ENCODE measurements around the gene BORCS6.
A peak's percentile ranks its signal among the peaks of the same experiment; 100 is the strongest.

The BORCS6 gene

DNA sequence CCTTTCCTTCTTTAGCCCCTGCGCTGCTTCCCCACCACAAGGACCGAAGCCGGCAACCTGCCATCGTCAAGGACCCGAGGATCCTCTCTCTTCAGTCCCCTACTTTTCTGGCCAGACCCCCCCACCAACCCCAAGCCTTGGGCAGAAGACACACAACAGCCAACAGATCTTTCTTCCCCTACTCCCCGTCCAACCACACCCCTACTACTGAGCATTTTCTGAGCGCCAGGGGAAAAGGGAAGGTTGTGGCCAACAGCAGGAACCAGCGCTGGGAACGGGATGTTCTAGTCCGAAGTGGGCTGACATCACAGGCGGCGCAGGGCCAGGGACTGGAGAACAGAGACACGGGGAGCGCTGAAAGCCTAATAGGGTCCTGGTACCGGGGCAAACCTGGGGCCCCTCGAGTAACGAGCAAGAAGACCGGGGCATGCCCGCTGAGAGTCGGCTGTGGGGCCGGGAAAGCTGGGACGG lies 38.3 kb downstream of the BORCS6 start:
- Histone ChIP-seq H3K27ac (replicated peaks; ENCODE audit: low read length) (peak overlapping the region; percentile 58), H3K4me1 (ENCODE audit: control insufficient read depth in 2 of 2, insufficient read depth in 1 of 2, low read depth in 1 of 2, low read length in 2 of 2) (peaks cover 31 to 34% of the 10 kb centered on the region in 2 donors), H3K18ac (ENCODE audit: low read length) (peak overlapping the region; percentile 94), H2AFZ (ENCODE audit: low read length) (peak overlapping the region; percentile 80), H4K8ac (ENCODE audit: low read depth, low read length) (no peak overlapping the region), H3K4me3 (ENCODE audit: low read length in 2 of 2) (peak overlapping the region; percentile 54 to 88), H3K23ac (ENCODE audit: low read depth, low read length, poor library complexity) (peak overlapping the region; percentile 77), H2BK15ac (ENCODE audit: low read length) (peak overlapping the region; percentile 95), H3K14ac (ENCODE audit: low read length) (peak overlapping the region; percentile 91), H3K36me3 (replicated peaks in 1 of 2; ENCODE audit: control insufficient read depth in 2 of 2, insufficient read depth in 2 of 2, low read length in 2 of 2) (peaks cover 29 to 34% of the 10 kb centered on the region in 2 donors), H3K9ac (ENCODE audit: low read depth, low read length, poor library complexity) (peak overlapping the region; percentile 99), H3K9me3 (replicated peaks in 1 of 2; ENCODE audit: control insufficient read depth in 2 of 2, insufficient read depth in 1 of 2, low read depth in 1 of 2, low read length in 2 of 2) (no peaks in the 10 kb centered on the region), H3K4ac (ENCODE audit: low read length) (no peak overlapping the region), H3K79me1 (ENCODE audit: low read depth, low read length) (peaks cover 12% of the 10 kb centered on the region), H4K91ac (ENCODE audit: low read depth, low read length, poor library complexity) (no peak overlapping the region), H2AK5ac (ENCODE audit: low read depth, low read length) (peak overlapping the region; percentile 11), H2BK12ac (ENCODE audit: low read length) (no peak overlapping the region), H2BK120ac (ENCODE audit: low read depth, low read length) (peak overlapping the region; percentile 21), H3K27me3 (ENCODE audit: control insufficient read depth in 3 of 3, insufficient read depth in 3 of 3, low read depth in 1 of 3, low read length in 3 of 3) (no peaks in the 10 kb centered on the region), H2BK5ac (ENCODE audit: low read length) (peak overlapping the region; percentile 90), H3K4me2 (ENCODE audit: insufficient read depth, low read length, poor library complexity, severe bottlenecking) (peak overlapping the region; percentile 100)
- DNase-seq (ENCODE audit: low spot score): no peak
- no CpG with 5 or more reads among the region's 22 CpGs for WGBS, 2 donors (ENCODE audit: extremely low coverage in 2 of 2, insufficient read length in 2 of 2, insufficient replicate concordance in 1 of 2)

DNA sequence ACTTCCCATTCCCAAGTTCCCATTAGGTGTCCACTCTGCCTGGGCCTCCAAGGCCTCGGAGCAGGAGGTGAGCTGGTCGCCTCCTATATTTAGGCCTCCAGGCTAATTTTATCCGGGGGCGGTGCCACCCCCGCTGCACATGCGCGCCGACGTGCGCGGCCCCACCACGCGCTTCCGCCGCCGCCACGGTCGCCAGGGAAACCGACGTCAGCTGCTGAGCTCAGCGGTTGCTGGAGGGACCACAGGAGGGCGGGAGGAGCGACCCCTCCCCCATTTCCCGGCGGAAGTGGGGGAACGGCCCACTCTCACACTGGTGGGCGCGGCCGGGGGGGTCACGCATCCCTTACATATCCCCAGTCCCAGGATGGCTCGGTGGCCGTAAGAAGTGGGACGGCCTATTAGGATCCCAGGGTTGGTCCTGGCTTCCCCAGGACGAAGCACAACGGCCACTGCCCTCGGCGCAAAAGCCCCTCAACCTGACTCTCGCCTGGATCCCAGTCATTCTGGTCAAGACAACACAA lies 38.8 kb downstream of the BORCS6 start:
- peak overlapping the region; percentile 94 for H3K18ac ChIP-seq (ENCODE audit: low read length)
- H3K79me1 ChIP-seq (ENCODE audit: low read depth, low read length): peaks cover 12% of the 10 kb centered on the region
- H3K4me1 ChIP-seq (ENCODE audit: control insufficient read depth in 2 of 2, insufficient read depth in 1 of 2, low read depth in 1 of 2, low read length in 2 of 2): peaks cover 31 to 34% of the 10 kb centered on the region in 2 donors
- peak overlapping the region; percentile 54 to 88 for H3K4me3 ChIP-seq (ENCODE audit: low read length in 2 of 2)
- peak overlapping the region; percentile 99 for H3K9ac ChIP-seq (ENCODE audit: low read depth, low read length, poor library complexity)
- no peak overlapping the region for H2BK120ac ChIP-seq (ENCODE audit: low read depth, low read length)
- H4K91ac ChIP-seq (ENCODE audit: low read depth, low read length, poor library complexity): no peak overlapping the region
- no peak overlapping the region for H2BK12ac ChIP-seq (ENCODE audit: low read length)
- peaks cover 34 to 39% of the 10 kb centered on the region in 2 donors for H3K36me3 ChIP-seq (replicated peaks in 1 of 2; ENCODE audit: control insufficient read depth in 2 of 2, insufficient read depth in 2 of 2, low read length in 2 of 2)
- DNase-seq (ENCODE audit: low spot score): no peak
- H4K8ac ChIP-seq (ENCODE audit: low read depth, low read length): no peak overlapping the region
- peak overlapping the region; percentile 90 for H2BK5ac ChIP-seq (ENCODE audit: low read length)
- no peak overlapping the region for H3K23ac ChIP-seq (ENCODE audit: low read depth, low read length, poor library complexity)
- peak overlapping the region; percentile 95 for H2BK15ac ChIP-seq (ENCODE audit: low read length)
- H3K14ac ChIP-seq (ENCODE audit: low read length): no peak overlapping the region
- H3K27ac ChIP-seq (replicated peaks; ENCODE audit: low read length): peak overlapping the region; percentile 58
- H3K4me2 ChIP-seq (ENCODE audit: insufficient read depth, low read length, poor library complexity, severe bottlenecking): peak overlapping the region; percentile 100
- no peaks in the 10 kb centered on the region for H3K27me3 ChIP-seq (ENCODE audit: control insufficient read depth in 3 of 3, insufficient read depth in 3 of 3, low read depth in 1 of 3, low read length in 3 of 3)
- peak overlapping the region; percentile 78 for H2AK5ac ChIP-seq (ENCODE audit: low read depth, low read length)
- WGBS, 2 donors (ENCODE audit: extremely low coverage in 2 of 2, insufficient read length in 2 of 2, insufficient replicate concordance in 1 of 2): no CpG with 5 or more reads among the region's 38 CpGs
- H3K4ac ChIP-seq (ENCODE audit: low read length): no peak overlapping the region
- H2AFZ ChIP-seq (ENCODE audit: low read length): peak overlapping the region; percentile 80
- H3K9me3 ChIP-seq (replicated peaks in 1 of 2; ENCODE audit: control insufficient read depth in 2 of 2, insufficient read depth in 1 of 2, low read depth in 1 of 2, low read length in 2 of 2): no peaks in the 10 kb centered on the region

DNA sequence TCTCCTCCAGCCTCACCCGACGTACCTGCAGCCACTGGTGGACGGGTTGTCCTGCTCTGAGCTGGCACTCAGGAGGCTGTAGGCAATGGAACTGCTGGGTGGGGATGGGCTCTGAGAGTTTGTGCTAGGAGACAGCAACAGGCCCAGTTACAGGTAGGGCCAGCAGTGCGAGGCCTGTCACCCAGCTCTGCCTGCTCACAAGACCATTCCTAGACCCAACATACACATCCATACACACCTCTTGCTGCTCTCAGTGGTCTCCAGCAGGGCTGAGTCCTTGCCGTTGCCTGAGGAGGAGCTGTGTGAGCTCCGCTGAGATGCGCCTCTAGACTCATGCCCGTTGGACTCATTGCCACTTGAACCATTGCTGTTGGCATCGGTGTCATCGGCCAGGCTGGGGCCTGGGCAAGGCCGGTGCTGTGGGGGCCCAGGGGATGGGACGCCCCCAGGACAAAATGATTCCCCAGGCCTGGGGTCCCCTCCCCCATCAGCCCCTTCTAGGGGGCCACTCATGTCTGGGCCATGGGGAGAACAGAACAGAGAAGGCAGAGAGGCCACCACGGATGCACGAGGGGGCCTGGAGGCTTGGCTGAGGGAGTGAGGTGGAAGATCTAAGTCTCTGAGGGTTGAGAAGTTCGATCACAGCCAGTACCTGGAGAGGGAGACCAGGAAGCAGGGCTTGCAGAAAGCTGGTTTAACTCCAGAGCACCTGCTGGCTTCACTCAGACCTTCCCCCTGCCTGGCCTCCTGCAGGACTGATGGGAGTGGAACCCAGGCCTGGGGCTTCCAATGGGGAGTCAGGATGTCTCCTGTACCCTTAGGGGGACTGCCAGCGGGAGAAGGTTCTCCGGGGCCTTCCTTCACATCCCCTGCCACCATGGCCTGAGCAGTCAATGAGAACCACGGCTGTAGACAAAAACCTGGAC lies 39.5 kb downstream of the BORCS6 start:
- Histone ChIP-seq H3K36me3 (replicated peaks in 1 of 2; ENCODE audit: control insufficient read depth in 2 of 2, insufficient read depth in 2 of 2, low read length in 2 of 2) (peaks cover 41 to 46% of the 10 kb centered on the region in 2 donors), H2BK5ac (ENCODE audit: low read length) (peak overlapping the region; percentile 90), H2AK5ac (ENCODE audit: low read depth, low read length) (peak overlapping the region; percentile 78), H3K4ac (ENCODE audit: low read length) (no peak overlapping the region), H3K4me3 (ENCODE audit: low read length in 2 of 2) (peak overlapping the region; percentile 54 to 88), H3K9ac (ENCODE audit: low read depth, low read length, poor library complexity) (peak overlapping the region; percentile 38), H3K79me1 (ENCODE audit: low read depth, low read length) (peaks cover 8% of the 10 kb centered on the region), H3K23ac (ENCODE audit: low read depth, low read length, poor library complexity) (no peak overlapping the region), H2BK120ac (ENCODE audit: low read depth, low read length) (peak overlapping the region; percentile 27), H4K91ac (ENCODE audit: low read depth, low read length, poor library complexity) (no peak overlapping the region), H3K4me2 (ENCODE audit: insufficient read depth, low read length, poor library complexity, severe bottlenecking) (peak overlapping the region; percentile 100), H2BK12ac (ENCODE audit: low read length) (no peak overlapping the region), H3K4me1 (ENCODE audit: control insufficient read depth in 2 of 2, insufficient read depth in 1 of 2, low read depth in 1 of 2, low read length in 2 of 2) (peaks cover 25 to 28% of the 10 kb centered on the region in 2 donors), H2BK15ac (ENCODE audit: low read length) (peak overlapping the region; percentile 45), H3K27ac (replicated peaks; ENCODE audit: low read length) (peak overlapping the region; percentile 43), H3K27me3 (ENCODE audit: control insufficient read depth in 3 of 3, insufficient read depth in 3 of 3, low read depth in 1 of 3, low read length in 3 of 3) (no peaks in the 10 kb centered on the region), H3K9me3 (replicated peaks in 1 of 2; ENCODE audit: control insufficient read depth in 2 of 2, insufficient read depth in 1 of 2, low read depth in 1 of 2, low read length in 2 of 2) (no peaks in the 10 kb centered on the region), H4K8ac (ENCODE audit: low read depth, low read length) (no peak overlapping the region), H3K18ac (ENCODE audit: low read length) (peak overlapping the region; percentile 70), H2AFZ (ENCODE audit: low read length) (peak overlapping the region; percentile 80), H3K14ac (ENCODE audit: low read length) (no peak overlapping the region)
- no peak for DNase-seq (ENCODE audit: low spot score)
- no CpG with 5 or more reads among the region's 18 CpGs for WGBS, 2 donors (ENCODE audit: extremely low coverage in 2 of 2, insufficient read length in 2 of 2, insufficient replicate concordance in 1 of 2)
